Measurements from ENCODE around the gene CREG1.

The CREG1 gene

DNA sequence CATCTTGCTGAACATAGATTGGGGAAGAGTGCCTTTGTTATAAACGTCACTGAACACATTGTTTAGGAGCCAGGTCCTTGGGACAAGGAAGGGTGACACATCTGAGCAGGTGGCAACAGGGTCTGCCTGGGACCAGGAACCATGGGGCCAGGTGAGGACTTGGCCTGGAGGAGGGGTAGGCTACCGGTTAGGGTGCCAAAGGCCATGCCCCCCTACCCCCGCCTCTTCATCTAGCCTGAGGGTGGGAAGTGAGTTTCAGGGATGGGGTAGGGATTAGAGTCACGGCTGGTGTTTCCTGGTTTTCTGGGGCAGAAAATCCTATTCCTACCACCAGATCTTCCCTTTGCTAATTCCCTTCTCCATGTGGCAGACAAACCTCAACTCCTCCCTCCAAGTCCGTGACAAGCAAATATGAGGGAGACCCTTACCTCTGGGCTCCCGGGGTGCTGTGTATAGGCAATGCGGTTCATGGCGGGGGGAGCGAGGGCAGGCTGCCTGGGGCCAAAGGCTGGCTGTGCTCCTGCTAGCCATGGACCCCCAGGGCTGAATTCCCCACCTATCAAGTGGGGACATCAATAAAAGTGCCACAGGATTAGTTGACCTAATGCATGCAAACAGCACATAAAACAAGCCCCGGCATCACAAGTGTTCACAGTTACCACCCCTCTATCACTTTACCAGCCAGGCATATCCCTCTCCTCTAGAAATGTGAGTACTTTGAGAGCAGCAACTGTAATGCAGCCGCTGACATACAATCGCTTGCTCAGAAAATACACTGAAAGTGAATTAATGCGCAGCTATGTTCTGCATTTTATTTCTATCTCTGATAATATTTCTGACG lies 49.7 kb downstream of the CREG1 start:
- TF ChIP-seq, protein P1, sequence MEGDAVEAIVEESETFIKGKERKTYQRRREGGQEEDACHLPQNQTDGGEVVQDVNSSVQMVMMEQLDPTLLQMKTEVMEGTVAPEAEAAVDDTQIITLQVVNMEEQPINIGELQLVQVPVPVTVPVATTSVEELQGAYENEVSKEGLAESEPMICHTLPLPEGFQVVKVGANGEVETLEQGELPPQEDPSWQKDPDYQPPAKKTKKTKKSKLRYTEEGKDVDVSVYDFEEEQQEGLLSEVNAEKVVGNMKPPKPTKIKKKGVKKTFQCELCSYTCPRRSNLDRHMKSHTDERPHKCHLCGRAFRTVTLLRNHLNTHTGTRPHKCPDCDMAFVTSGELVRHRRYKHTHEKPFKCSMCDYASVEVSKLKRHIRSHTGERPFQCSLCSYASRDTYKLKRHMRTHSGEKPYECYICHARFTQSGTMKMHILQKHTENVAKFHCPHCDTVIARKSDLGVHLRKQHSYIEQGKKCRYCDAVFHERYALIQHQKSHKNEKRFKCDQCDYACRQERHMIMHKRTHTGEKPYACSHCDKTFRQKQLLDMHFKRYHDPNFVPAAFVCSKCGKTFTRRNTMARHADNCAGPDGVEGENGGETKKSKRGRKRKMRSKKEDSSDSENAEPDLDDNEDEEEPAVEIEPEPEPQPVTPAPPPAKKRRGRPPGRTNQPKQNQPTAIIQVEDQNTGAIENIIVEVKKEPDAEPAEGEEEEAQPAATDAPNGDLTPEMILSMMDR (conservative IDR thresholded peaks at IDR 0.05; ENCODE audit: low read depth) = no peak
- no peak overlapping the region for H3K27ac ChIP-seq
- DNase-seq (ENCODE audit: low spot score) = no peak
- ChIA-PET CTCF (no interaction called here), POLR2A (ENCODE audit: low non-redundant PET) (no interaction called here)

GRCh38 chr1:167502719-167503462 lies 50.7 kb downstream of the CREG1 start:
- TF ChIP-seq, protein P1 (conservative IDR thresholded peaks at IDR 0.05; ENCODE audit: low read depth) = no peak
- no peak overlapping the region for H3K27ac ChIP-seq
- CTCF ChIA-PET = no interaction called here
- DNase-seq (ENCODE audit: low spot score) = no peak
- POLR2A ChIA-PET (ENCODE audit: low non-redundant PET) = no interaction called here

DNA sequence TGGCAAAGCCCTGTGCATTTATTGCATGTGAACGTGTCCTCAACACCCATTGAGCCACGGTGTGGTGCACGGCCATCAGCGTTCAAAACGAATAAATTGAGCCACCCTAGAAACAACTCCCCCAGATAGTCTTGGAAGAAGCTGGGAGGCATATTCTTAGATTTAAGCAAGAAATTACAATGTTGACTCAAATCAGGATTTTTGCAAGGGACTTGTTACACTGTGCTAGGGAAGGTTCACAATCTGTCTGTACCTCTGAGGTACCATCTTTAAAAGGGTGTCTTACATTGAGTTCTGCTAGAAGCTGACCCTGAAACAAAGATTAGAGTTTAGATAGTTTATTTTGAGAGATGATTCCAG lies 51.4 kb downstream of the CREG1 start:
- TF ChIP-seq, protein P1 (conservative IDR thresholded peaks at IDR 0.05; ENCODE audit: low read depth) = no peak
- no peak for DNase-seq (ENCODE audit: low spot score)
- no peak overlapping the region for H3K27ac ChIP-seq
- ChIA-PET POLR2A (ENCODE audit: low non-redundant PET) (no interaction called here), CTCF (interaction anchor here (0.7 kb wide), 1 partner anchor 185 kb away, joined by 6 read pairs; no protein-coding TSS in a partner anchor)

- no peak for DNase-seq (ENCODE audit: low spot score)
- CTCF ChIA-PET = interaction anchor here (0.7 kb wide), 1 partner anchor 185 kb away, joined by 6 read pairs; no protein-coding TSS in a partner anchor
- POLR2A ChIA-PET (ENCODE audit: low non-redundant PET) = no interaction called here
- no peak overlapping the region for H3K27ac ChIP-seq
- TF ChIP-seq, protein P1 (conservative IDR thresholded peaks at IDR 0.05; ENCODE audit: low read depth) = no peak
Observed at GRCh38 chr1:167501515-167502191, 51.9 kb downstream of the CREG1 start.

DNA sequence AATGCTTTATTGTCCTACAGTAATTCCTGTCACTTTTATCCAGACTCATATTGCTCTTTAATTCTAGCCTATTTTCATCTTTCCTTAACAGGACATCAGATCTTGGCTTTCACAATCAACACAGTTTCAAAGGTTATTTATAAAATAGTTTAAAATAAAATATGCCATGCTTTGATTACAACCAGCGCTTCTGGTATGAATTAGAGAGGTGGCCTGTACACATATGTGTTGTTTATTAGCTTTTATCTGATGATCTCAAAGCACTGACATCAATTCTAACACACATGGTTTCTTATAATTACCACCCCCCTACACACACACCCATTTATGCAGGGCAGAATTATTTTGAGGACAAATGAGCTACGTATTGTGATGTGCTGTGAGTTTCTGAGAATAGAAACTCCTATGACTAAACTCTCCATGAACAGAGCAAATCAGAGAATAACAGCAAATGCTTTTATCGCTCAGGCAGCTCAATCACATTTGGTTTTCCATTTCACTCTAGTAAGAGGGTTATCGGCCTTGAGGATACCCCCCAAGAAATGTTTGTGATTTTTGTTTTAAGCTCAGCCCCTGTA lies 53.2 kb downstream of the CREG1 start:
- ChIA-PET CTCF (no interaction called here), POLR2A (ENCODE audit: low non-redundant PET) (no interaction called here)
- TF ChIP-seq, protein P1 (conservative IDR thresholded peaks at IDR 0.05; ENCODE audit: low read depth) = no peak
- no peak overlapping the region for H3K27ac ChIP-seq
- no peak for DNase-seq (ENCODE audit: low spot score)

DNA sequence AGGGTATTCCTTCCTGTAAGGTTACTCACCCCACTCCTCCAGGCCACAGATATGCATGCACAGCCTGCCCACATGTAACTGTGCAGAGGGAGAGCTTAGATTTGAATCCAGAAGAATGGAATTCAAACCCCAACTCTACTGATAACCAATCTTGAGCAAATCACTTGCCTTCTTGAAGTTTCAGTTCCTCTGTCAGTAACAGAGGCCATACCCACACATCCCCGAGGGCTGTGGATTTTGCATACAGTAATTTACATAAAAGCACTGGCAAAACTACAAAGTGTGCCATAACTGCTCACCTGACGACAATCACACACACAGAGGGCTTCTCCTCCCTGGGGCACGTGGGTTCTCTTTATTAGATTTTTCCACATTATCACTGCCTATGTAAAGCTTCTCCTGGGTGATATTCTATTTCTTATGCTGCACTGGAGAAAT lies 53.9 kb downstream of the CREG1 start:
- TF ChIP-seq, protein P1 (conservative IDR thresholded peaks at IDR 0.05; ENCODE audit: low read depth) = no peak
- H3K27ac ChIP-seq = no peak overlapping the region
- CTCF ChIA-PET = no interaction called here
- DNase-seq (ENCODE audit: low spot score) = no peak
- POLR2A ChIA-PET (ENCODE audit: low non-redundant PET) = no interaction called here

Data from RWPE1 (cell line).